Calu3 (cell line): ENCODE results near the gene ZNF638. TPM values are rescaled to one million over a fixed set of nuclear protein-coding genes. Genes with fewer than 3 reads are reported as not detected.

Experiments used
- BruUV-seq: library from RNA; stranded (reverse); fragments of 400-500 nt; replicated peaks from 2 replicates; lab custom pipeline; 2021; lab: Mats Ljungman, UMichigan
- CTCF ChIA-PET: fragments of 300-600 bp; sonication (Branson Sonifier 250); formaldehyde crosslinking; loops from one replicate; lab custom pipeline; 2022; ENCODE audit warnings: antibody characterized with exemption; lab: Charles Lee
- DNase-seq: peaks from one replicate; pipeline ENCODE4 v3.0.0; 2022
- H3K27ac Mint-ChIP-seq: one replicate; pipeline ENCODE4 v1.8.0; 2022; ENCODE audit warnings: mixed read lengths; ENCODE audit not compliant: unreplicated experiment
- H3K27me3 Mint-ChIP-seq: one replicate; pipeline ENCODE4 v1.8.0; 2022; ENCODE audit warnings: mixed read lengths; ENCODE audit not compliant: unreplicated experiment
- H3K36me3 Mint-ChIP-seq: one replicate; pipeline ENCODE4 v1.8.0; 2022; ENCODE audit warnings: mild to moderate bottlenecking, moderate library complexity, mixed read lengths; ENCODE audit not compliant: insufficient read depth, unreplicated experiment
- H3K4me1 Mint-ChIP-seq: one replicate; pipeline ENCODE4 v1.8.0; 2022; ENCODE audit warnings: mild to moderate bottlenecking, low read depth, mixed read lengths; ENCODE audit not compliant: unreplicated experiment
- H3K4me3 Mint-ChIP-seq: one replicate; pipeline ENCODE4 v1.8.0; 2022; ENCODE audit warnings: mild to moderate bottlenecking, low read depth, moderate library complexity, mixed read lengths; ENCODE audit not compliant: unreplicated experiment
- H3K9me3 Mint-ChIP-seq: one replicate; pipeline ENCODE4 v1.8.0; 2022; ENCODE audit warnings: low read depth, mixed read lengths; ENCODE audit not compliant: unreplicated experiment
- intact Hi-C: fragments of 100-400 bp; cut with micrococcal nuclease; formaldehyde crosslinking; loops from one replicate; pipeline ENCODE4 v1.10.0; 2022; ENCODE audit not compliant: unreplicated experiment
- total RNA-seq: library from RNA; stranded (reverse); gene quantifications from 2 replicates; pipeline ENCODE4 v1.2.3, GENCODE V29; 2022
- TF ChIP-seq, protein P1 (sequence below): fragments of 200-600 bp; IDR thresholded peaks from one replicate; pipeline ENCODE4 v1.8.0; 2022; ENCODE audit warnings: antibody characterized with exemption; ENCODE audit not compliant: unreplicated experiment

Gene ZNF638
- total RNA-seq, 1 experiment from 2014 or later: 132 TPM

- Mint-ChIP-seq H3K36me3 (no peaks in the 10 kb centered on the region), H3K9me3 (no peaks in the 10 kb centered on the region), H3K4me3 (no peak overlapping the region), H3K27ac (no peak overlapping the region), H3K4me1 (peaks cover 15% of the 10 kb centered on the region), H3K27me3 (no peaks in the 10 kb centered on the region)
- CTCF ChIA-PET: no interaction called here
- TF ChIP-seq, protein P1, sequence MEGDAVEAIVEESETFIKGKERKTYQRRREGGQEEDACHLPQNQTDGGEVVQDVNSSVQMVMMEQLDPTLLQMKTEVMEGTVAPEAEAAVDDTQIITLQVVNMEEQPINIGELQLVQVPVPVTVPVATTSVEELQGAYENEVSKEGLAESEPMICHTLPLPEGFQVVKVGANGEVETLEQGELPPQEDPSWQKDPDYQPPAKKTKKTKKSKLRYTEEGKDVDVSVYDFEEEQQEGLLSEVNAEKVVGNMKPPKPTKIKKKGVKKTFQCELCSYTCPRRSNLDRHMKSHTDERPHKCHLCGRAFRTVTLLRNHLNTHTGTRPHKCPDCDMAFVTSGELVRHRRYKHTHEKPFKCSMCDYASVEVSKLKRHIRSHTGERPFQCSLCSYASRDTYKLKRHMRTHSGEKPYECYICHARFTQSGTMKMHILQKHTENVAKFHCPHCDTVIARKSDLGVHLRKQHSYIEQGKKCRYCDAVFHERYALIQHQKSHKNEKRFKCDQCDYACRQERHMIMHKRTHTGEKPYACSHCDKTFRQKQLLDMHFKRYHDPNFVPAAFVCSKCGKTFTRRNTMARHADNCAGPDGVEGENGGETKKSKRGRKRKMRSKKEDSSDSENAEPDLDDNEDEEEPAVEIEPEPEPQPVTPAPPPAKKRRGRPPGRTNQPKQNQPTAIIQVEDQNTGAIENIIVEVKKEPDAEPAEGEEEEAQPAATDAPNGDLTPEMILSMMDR: no peak
- DNase-seq: no peak
- intact Hi-C loops: no loop called here
- no TSS peak for BruUV-seq
Measured at GRCh38 chr2:71339685-71340084, 8.1 kb downstream of the ZNF638 start.

GRCh38 chr2:71340176-71340575, 8.6 kb downstream of the ZNF638 start:
- H3K36me3 Mint-ChIP-seq: no peaks in the 10 kb centered on the region
- BruUV-seq: no TSS peak
- peaks cover 15% of the 10 kb centered on the region for H3K4me1 Mint-ChIP-seq
- CTCF ChIA-PET: no interaction called here
- TF ChIP-seq, protein P1: no peak
- H3K9me3 Mint-ChIP-seq: no peaks in the 10 kb centered on the region
- no peak for DNase-seq
- H3K4me3 Mint-ChIP-seq: no peak overlapping the region
- no peaks in the 10 kb centered on the region for H3K27me3 Mint-ChIP-seq
- H3K27ac Mint-ChIP-seq: no peak overlapping the region
- intact Hi-C loops: no loop called here

DNA sequence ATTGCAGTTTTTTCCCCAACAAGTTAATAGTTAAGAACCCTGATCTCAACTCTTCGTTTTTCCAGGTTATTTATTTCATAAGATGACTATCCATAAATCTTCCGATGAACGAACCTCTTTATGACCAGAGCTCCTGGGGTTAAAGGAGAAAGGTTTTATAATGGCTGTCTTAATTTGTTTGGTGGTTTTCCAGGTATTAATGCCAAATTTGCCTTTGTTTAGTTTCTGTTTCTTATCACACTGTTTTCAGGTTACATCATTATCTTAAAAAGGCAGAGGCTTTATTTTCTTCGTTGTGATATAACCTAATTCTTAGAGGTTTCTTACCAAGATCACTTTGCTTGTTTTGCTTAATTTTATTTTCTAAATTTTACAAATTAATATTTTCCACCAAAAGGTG, 10.1 kb downstream of the ZNF638 start:
- peaks cover 15% of the 10 kb centered on the region for H3K4me1 Mint-ChIP-seq
- no peak for DNase-seq
- BruUV-seq: no TSS peak
- H3K9me3 Mint-ChIP-seq: no peaks in the 10 kb centered on the region
- intact Hi-C loops: no loop called here
- CTCF ChIA-PET: no interaction called here
- H3K36me3 Mint-ChIP-seq: no peaks in the 10 kb centered on the region
- H3K4me3 Mint-ChIP-seq: no peak overlapping the region
- H3K27ac Mint-ChIP-seq: no peak overlapping the region
- TF ChIP-seq, protein P1: no peak
- H3K27me3 Mint-ChIP-seq: no peaks in the 10 kb centered on the region

DNA sequence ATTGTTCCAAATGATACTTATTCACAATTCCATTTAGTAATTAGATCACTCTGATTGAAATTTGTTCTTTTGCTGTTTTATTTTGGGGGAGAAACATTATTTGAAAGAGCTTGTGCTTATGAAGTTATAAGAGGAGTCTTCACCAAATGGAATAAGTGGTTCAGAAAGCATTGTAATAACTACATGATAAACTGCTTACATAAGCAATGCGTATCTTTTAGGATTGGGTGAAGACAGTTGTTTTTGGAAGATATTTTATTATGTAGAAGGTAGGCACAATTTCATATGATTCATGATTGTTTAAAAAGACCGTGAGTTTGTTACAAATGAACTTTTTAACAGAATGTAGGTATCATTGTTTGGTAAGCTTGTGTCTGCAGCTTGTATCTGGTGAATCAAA, 14.5 kb downstream of the ZNF638 start:
- TF ChIP-seq, protein P1: no peak
- no peak for DNase-seq
- Mint-ChIP-seq H3K27me3 (no peaks in the 10 kb centered on the region), H3K4me1 (peaks cover under 1% of the 10 kb centered on the region), H3K4me3 (no peak overlapping the region), H3K9me3 (no peaks in the 10 kb centered on the region), H3K36me3 (peaks cover 20% of the 10 kb centered on the region), H3K27ac (no peak overlapping the region)
- CTCF ChIA-PET: no interaction called here
- intact Hi-C loops: no loop called here
- no TSS peak for BruUV-seq
